Kidney capillary endothelial cell (primary cell): ENCODE measurements around the gene CLMP.
"Not testable (repeated sequence)": the region's sequence is repeated elsewhere in the genome, so short reads cannot be mapped to it uniquely, and the experiment has no call there.

ENCODE experiments used
- DNase-seq: peaks from one replicate; pipeline ENCODE4 v3.0.0-alpha.2; 2018; ENCODE audit warnings: low spot score

Gene CLMP

GRCh38 chr11:123217897-123218296, 22.8 kb upstream of the CLMP start:
- DNase-seq = no peak

DNA sequence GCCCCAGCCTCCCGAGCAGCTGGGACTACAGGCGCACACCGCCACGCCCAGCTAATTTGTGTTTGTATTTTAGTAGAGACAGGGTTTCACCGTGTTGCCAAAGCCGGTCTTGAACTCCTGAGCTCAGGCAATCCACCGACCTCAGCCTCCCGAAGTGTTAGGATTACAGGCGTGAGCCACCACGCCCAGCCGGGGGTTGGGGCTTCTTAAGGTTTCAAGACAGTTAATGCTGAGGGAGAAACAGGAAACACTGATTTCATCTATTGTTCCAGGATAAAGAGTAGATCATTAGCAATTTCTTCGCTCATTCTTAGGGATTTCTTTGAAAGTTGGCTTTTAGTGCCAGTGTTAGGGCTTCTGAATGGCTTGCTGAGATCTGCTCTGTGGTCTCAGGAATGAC, 21.2 kb upstream of the CLMP start:
- DNase-seq = no peak

GRCh38 chr11:123214940-123215339, 19.9 kb upstream of the CLMP start:
- no peak for DNase-seq

GRCh38 chr11:123214396-123214795, 19.3 kb upstream of the CLMP start:
- DNase-seq = no peak

DNA sequence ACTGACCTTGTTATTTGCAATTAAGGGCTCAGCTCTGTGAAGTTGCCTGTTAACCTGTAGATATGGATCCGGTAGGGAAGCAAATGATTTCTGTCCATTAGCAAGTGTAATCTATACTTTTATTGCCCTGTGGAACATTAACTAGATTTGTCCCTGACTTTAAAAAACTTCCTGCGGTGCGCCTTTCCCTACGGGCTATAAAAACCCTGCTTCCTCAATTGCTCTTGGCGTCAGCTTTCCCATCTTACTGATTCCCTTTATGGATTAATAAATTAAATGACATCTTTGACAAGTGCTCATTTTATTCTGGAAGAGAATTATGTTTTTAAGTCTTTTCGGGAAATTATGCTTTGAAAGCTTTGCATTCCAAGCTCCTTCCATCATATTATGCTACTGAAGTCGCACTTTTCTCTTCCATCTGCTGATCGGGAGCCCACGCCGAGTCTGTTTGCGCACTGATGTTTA, 18.3 kb upstream of the CLMP start:
- DNase-seq = no peak

DNA sequence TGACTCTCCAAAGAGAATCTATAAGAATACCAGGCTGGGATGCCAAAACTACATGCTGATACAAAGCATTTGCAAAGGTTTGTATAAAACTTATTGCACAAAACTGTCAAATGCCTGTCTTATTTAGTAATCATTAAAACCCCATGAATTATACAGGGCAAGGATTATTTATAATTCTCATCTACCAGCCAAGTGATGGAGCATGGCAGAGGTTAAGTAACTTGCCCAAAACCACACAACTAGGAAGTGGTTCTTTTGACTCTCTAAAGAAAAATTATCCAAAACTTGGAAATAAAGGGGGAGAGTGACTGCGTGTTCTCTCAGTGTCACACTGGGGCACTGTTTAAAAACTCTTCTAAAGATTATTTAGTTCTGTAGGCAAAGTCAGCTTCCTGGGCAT, 17.4 kb upstream of the CLMP start:
- DNase-seq = no peak

DNA sequence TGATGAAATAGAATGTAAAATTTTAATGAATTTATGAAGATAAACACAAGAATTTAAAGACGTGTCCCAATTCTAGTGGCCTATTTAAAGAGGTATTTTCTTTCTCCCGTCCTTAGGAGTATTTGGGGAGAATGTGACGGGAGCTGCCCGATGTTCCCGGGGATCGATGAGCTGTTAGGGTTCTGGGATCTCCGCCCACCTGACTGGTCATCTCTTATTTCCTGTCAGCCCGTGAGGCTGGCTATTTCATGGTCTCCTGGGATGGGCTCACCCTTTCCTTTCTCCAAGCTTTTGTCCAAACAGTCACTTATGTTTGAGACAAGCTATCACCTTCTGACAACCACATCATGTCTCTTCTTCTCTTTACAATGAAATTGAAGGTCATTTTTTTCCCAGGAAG, 16.9 kb upstream of the CLMP start:
- no peak for DNase-seq

- no peak for DNase-seq
These were observed 16.3 kb upstream of the CLMP start for GRCh38 chr11:123211149-123211852.

GRCh38 chr11:123209591-123209990, 14.5 kb upstream of the CLMP start:
- DNase-seq = no peak

GRCh38 chr11:123206791-123207434, 11.9 kb upstream of the CLMP start:
- no peak for DNase-seq

DNA sequence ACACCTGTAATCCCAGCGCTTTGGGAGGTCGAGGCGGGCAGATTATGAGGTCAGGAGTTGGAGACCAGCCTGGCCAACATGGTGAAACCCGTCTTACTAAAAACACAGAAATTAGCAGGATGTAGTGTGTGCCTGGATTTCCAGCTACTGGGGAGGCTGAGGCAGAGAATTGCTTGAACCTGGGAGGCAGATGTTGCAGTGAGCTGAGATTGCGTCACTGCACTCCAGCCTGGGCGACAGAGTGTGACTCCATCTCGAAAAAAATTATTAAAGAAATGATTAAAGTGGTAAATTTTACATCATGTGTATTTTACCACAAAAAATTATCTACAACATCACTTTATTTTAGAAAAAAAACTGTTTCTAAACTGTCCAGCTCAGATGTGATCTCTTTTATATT, 11.0 kb upstream of the CLMP start:
- not testable (repeated sequence) for DNase-seq

DNA sequence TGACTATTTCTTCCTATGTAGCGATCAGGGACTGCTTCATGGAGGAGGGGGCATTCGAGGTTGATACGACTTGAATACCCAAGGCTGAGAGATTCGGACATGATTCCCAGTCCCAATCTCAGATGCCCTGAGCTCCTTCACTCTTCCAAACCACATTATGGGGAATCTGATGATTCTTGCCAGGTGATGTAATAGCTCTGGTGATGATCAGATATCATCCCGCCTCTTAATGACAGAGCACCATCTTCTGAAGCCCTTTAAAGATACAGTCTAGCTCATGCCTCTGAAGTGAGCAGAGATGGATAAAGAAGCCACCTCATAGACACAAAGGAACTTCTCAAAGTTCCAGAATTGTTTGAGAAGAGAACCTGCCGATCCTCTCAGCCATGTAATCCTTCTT, 8.9 kb upstream of the CLMP start:
- DNase-seq = no peak

GRCh38 chr11:123203471-123203870, 8.4 kb upstream of the CLMP start:
- DNase-seq = no peak

DNA sequence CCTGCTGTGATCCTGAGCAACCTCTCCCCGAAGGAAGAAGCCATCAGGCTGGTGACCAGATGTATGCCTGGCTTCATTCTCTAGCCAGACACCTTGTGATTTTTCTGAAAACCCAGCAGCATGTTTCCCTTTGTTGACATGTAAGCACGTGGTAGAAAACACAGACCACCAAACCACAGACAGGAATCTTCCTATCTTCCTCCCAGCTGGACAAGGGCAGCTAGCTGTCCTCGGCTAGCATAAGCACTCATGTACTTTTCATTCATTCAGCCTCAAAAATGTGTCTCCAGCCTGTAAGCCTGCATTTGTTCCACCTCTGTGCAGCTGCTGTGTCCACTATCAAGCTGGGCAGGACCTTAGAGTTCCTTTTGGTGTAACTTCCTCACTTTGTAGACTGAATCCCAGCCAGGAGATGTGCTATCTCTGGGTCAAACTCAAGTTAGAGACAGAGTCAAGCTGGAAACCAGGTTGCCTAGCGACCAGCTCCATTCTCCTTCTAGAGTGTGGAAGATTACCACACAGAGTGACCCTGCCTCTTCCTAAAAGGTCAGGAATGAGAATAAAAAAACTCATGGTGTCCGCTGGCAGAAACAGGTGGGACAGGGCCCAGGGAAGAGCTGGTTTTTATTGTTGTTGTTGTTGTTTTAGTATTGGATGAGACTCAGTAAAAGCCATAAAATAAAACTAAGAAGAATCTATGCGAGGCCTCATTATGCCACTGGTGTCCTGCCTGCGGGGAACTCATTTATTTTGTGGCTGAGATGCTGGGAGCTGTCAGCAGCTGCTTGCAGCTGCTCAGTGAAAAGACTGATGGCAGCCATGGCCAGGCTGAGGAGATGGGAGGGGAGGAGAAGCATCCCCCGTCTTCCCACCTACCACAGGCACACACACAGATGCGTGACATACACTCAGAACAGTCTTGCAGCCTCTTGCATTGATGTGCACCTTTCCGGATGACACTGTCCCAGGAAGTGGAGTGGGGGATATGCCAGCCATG, 7.4 kb upstream of the CLMP start:
- no peak for DNase-seq

- DNase-seq = no peak
These were observed 5.2 kb upstream of the CLMP start for GRCh38 chr11:123200264-123200663.

DNA sequence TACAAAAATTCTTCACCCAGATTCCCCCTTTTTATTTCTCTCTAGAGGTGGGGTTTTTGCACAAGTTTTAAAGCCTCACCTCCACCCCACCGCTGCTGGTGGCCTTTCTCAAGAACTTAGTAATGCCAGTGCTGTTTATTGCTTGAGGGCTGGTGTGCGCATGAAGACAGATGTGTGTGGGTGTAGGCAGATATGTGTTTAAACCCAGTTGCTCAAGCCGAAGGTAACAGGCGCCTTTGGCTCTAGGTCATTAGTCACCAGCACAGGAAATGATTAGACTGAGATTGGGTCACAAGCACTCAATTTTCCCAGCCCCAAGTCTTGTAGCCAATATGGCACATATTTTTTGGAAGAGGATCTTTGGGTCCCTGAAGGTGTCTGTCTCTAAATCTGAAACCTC, 2.7 kb upstream of the CLMP start:
- DNase-seq = no peak

DNA sequence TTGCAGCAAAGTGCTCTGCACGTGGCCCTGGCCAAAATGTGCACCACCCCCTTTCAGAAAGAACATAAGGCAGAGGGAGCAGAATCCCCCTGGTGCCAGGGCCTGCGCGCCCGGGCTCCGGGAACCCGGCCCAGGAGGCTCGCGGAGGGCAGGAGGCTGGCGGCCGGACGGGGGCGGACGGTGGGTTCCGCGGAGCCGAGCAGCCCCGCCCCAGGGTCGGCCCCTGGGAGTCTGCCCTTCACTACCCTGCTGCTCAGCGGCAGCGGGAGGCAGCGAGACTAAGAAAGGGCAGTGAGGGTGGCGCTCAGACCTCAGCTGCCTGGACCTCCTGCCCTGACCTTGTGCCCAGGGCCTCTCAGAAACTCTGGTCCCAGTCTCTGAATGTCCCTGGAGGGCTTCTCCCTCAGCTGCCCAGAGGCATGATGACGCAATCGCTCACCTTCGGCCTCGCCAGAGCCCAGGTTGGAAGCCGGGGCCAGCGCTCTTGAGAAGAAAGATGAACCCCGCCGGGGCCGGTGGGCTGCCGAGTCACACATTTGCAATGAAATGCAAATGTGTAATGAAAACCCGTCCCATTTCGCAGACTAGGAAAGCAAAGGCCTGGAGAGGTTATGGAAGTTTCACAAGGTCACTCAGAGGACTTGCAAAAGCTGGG, 1.1 kb upstream of the CLMP start:
- no peak for DNase-seq

DNA sequence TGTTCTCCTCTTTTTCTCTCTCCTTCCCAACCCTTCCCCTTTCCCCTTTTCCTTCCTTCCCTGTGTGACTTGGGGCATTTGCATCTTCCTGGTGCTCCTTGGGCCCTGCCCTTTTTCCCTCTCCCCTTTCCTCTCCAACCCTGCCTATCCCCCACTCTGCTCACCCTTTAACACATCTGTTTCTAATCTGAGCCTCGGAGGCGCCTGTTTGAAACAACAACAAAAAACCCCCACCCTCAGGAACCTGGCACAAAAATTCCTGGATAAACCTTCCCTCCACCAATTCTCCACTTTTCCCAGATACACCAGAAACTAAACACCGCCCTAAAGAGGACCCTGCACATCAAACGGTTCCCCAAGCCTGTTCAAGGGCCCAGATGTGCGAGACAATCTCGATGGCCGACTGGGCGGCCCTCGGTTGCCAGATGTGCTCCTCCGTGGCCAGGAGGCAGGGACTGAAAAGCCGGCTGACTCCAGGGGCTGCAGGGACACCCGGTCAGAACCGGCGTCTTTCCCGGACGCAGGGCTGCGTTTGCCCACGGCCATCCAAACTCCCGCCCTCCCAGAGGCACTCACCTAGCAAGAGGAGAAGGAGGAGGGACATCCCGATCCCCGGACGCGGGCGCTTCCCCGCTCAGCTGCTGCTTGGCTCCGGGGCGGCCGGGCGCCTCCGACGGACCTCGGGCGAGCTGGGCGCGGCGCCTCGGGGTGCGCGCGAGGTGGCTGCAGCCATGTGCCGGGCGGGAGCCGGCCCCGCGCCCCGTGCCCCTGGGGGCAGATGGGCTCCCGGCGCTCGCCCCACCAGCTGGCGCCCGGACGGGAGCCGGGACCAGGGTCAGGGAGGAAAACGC, 486 bp downstream of the CLMP start:
- DNase-seq = no peak

GRCh38 chr11:123193742-123194141, 1.3 kb downstream of the CLMP start:
- no peak for DNase-seq

DNA sequence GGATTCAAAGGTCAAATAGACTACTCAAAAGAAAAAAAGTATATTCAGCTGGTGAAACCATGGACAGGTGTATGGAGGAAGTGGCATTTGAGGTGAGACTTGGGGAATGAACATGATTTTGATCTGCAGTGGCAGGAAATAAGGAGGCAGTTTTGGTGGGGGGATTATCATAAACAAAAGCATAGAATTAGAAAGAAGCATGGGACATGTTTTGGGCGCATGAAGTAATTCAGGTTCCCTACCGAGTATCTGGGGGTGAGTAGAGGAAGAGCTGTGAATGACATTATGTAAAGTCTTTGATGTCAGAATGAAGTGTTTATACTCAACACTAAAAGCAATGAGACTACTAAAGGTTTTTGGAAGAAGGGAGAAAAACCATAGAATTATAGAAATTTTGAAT, 3.1 kb downstream of the CLMP start:
- no peak for DNase-seq

DNA sequence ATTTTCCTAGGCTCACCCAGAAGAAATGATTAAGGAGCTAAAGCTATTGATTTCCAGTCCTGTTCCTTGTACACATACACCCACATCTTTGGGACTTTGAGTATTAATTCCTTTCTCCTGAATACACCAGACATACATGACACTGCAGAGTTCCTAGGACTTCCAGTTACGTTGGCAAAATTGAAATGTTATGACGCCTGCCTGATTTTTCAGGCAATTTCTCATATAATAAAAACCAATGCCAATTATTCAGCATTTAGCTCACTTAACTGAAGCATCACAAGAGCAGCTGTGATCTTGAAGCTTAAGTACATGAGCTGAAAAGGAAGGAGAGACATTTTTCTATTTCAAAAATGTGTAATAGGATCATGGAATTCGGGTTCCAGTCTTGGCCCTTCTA, 4.5 kb downstream of the CLMP start:
- DNase-seq = no peak
